HG02852 (cell line): ENCODE results near the gene RAB21.

Experiments
- ATAC-seq: cut with Tn5 transposase; IDR thresholded peaks from one replicate; pipeline ENCODE4 v1.9.1; 2021; ENCODE audit warnings: mild to moderate bottlenecking, moderate library complexity; ENCODE audit not compliant: unreplicated experiment

Gene RAB21, protein sequence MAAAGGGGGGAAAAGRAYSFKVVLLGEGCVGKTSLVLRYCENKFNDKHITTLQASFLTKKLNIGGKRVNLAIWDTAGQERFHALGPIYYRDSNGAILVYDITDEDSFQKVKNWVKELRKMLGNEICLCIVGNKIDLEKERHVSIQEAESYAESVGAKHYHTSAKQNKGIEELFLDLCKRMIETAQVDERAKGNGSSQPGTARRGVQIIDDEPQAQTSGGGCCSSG

GRCh38 chr12:71754461-71755145, at the start of gene RAB21:
Gene RAB21, plus strand, starts transcription at chr12:71754863. Its CDS starts 267 bp downstream, at chr12:71755130.
- ATAC-seq: peak; percentile 94

GRCh38 chr12:71704920-71705319, 49.7 kb upstream of the RAB21 start:
- no peak for ATAC-seq

DNA sequence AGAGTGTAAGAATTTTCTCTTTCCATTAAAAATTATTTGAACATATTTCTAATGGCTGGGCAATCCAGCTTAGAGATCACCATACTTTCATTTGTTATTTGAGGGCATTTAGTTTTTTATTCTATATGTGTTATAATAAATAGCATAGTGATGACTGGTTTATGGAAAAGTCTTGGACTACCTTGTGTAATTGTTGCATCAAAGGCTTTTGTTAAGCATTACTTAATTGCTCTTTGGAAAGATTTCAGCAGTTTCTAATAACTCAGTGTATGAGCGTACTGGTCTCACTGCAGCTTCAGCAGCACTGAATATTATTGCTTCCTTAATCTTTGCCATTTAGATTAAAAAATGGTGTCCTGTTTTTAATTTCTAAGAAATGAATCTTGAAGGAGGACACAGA, 46.0 kb upstream of the RAB21 start:
- ATAC-seq: no peak

GRCh38 chr12:71710276-71711125, 44.2 kb upstream of the RAB21 start:
- no peak for ATAC-seq

- ATAC-seq: no peak
Measured at GRCh38 chr12:71718611-71719010, 36.1 kb upstream of the RAB21 start.

DNA sequence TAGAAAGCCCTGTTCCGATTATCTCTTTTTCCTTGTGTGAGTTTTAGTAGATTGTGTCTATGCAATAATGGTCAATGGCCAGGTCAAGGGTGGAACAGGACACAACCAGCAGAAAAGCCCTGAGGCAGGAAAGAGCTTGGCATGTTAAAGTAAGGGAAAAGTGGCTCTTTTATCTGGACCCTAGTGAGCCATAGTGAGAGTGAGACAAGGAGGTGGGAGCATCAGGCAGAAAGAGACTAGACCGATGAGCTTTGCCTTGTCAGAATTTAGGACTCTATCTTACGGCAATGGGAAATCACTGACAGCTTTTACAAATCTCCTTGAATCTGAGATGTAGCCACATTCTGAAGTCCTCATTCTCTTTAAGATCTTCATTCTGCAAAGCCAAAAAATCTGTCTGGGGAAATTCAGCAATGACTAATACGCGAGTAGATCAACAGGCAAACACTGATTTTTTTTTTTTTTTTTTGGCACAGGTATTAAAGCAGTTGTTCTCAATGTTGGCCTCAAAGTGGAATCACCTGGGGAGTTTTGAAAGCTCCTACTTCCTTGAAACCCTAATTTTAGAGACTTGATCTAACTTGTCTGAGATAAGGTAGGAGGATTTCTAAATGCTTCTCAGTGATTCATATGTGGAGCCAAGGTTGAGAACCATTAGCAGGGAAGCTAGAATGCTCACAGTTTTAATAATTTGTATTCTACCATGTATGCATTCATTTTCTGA, 34.9 kb upstream of the RAB21 start:
- no peak for ATAC-seq

- ATAC-seq: no peak
Measured at GRCh38 chr12:71721783-71722505, 32.7 kb upstream of the RAB21 start.

DNA sequence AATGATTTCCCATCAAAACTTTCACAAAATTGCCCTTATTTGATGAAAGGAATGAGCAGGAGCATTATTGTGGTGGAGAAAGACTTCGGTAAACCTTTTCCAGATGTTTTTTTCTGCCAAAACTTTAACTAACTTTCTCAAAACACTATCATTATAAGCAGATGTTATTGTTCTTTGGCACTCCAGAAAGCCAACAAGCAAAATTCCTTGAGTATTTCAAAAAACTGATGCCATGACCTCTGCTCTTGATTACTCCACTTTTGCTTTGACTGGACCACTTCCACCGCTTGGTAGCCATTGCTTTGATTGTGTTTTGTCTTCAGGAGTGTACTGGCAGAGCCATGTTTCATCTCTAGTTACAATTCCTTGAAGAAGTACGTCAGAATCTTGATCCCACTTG, 29.7 kb upstream of the RAB21 start:
- ATAC-seq: no peak

DNA sequence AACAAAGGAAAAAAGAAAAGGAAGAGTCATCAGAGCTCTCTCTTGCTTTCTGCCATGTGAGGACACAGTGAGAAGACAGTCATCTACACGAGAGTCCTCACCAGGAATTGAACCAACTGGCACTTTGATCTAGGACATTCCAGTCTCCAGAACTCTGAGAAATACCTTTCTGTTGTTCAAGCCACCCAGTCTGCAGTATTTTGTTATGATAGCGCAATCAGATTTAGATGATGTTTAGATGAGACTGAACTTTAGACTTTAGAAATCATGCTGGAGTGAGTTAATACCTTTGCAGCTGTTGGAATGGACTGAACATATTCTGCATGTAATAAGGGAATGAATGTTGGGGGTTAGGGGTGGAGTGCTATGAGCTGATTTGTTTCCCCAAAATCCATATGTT, 28.1 kb upstream of the RAB21 start:
- no peak for ATAC-seq

DNA sequence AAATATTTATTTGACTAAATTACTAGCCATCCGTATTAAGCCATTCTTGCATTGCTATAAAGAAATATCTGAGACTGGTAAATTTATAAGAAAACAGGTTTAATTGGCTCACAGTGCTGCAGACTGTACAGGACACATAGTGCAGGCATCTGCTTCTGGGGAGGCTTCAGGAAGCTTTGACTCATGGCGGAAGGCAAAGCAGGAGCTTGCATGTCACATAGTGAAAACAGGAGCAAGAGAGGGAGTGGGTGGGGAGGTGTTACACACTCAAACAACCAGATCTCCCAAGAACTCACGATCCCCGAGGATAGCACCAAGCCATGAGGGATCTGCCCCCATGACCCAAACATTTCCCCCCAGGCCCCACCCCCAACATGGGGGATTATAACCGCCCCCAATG, 26.7 kb upstream of the RAB21 start:
- no peak for ATAC-seq

DNA sequence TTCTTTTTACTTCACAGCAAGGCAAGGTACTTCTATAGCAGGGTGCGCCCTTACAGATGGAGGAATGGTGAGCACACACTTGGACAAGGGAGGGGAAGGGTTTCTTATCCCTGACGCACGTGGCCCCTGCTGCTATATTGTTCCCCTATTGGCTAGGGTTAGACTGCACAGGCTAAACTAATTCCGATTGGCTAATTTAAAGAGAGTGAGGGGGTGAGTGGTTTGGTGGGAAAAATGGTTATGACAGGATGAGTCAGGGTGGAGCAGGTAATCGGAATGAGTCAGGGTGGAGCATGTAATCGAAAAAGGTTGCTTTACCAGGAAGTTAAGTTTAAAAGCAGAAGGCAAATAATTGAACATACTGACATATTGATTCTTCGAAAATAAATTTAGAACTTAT, 23.7 kb upstream of the RAB21 start:
- ATAC-seq: no peak

- no peak for ATAC-seq
Measured at GRCh38 chr12:71731439-71732356, 23.0 kb upstream of the RAB21 start.

DNA sequence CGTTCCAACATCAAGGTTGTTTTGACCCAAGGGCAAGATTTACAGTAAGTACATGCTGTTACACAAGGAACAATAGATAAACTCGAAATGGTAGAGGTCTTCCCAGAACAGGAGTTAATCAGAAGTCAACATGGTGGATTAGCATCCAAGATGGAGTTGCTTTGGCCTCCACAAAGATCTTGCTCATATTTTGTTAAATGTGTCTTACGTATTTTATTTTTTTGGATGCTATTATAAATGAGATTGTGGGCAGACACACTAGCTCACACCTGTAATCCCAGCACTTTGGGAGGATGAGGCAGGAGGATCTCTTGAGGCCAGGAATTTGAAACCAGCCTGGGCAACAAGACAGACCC, 22.3 kb upstream of the RAB21 start:
- no peak for ATAC-seq

DNA sequence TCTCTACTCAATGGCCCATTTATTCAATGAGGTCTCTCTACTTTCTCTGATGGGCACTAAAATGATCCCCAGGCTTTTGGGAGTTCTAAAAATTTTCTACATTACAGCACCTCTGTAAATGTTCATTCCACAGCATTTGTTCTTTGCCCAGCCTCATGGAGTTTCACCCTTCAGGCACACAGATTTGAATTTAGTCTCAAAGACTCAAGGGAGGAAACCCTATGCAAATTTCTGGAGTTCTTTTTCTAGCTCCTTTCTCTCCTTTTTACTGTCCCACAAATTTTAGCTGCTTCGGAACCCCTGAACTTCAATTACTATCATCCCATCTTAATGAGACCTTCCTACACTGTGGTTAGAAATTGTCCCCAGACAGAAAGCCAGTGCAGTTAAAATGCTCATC, 17.5 kb upstream of the RAB21 start:
- ATAC-seq: no peak

DNA sequence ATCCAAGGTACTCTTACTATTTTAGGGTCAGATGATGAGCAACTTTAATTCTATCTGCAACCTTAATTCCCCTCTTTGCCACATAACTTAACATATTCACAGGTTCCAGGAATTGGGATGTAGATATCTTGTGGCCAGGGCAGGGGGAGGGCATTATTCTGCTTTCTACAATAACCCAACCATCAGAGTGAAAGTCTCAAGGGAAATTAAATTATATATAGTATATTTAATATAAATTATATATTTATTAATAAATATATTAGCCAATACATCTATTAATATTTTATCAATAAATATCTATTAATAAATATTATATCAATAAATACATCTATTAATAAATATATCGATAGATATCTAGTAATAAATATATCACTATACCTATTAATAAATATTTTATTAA, 11.7 kb upstream of the RAB21 start:
- no peak for ATAC-seq

DNA sequence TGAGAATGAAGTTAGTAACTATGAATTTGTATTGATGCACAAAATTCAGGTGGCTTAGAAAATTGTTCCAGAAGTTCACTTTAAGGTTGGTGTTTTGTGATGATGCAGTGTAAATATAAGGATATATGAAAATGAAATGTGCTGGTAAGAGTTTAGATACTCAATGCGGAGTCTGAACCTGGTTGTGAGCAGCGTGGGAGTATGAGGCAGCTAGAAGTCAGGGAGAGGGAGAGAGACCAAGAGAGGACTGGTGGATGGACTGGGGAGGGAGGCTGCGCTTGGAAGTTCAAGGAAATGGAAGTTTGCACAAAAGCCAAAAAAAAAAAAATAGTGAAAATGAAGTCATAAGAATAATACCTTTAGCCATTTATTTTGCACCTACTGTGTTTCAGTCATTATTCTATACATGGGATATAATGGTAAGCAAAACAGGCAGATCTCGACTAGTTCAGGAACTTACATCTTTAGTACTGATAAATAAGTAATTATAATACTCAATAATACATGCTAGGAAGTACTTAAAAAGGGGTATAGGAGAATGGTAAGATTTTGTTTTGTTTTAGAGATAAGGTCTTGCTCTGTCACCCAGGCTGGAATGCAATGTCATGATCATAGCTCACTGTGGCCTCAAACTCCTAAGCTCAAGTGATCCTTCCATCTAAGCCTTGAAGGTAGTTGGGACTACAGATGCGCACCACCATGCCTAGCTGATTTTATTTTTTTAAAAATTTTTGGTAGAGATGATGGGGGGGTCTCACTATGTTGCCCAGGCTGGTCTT, 10.0 kb upstream of the RAB21 start:
- ATAC-seq: no peak

GRCh38 chr12:71746974-71747611, 7.6 kb upstream of the RAB21 start:
- ATAC-seq: peak; percentile 89

GRCh38 chr12:71748081-71748850, 6.4 kb upstream of the RAB21 start:
- ATAC-seq: no peak
